Lower leg skin (tissue), 3 donors: ENCODE measurements around the gene CACNA1B.

Experiments
- CTCF ChIP-seq, 3 donors: fragments of 450-650 bp; IDR thresholded peaks; one replicate each; pipeline ENCODE4 v1.5.1; 2016; ENCODE audit warnings: antibody characterized with exemption in 3 of 3, mild to moderate bottlenecking in 3 of 3, moderate library complexity in 2 of 3
- POLR2A ChIP-seq, 2 donors: fragments of 450-650 bp; IDR thresholded peaks; one replicate each; pipeline ENCODE4 v1.6.1; 2016 to 2017; ENCODE audit warnings: antibody characterized with exemption in 2 of 2, mild to moderate bottlenecking in 1 of 2, moderate library complexity in 1 of 2

GRCh38 chr9:138105561-138106505, 228.3 kb downstream of the CACNA1B start:
- TF ChIP-seq CTCF (IDR thresholded peaks at IDR 0.05) (no peak), POLR2A (IDR thresholded peaks at IDR 0.05) (no peak)
